ENCODE measurements around the gene ATXN1.
A peak's percentile ranks its signal among the peaks of the same experiment; 100 is the strongest.

The ATXN1 gene

GRCh38 chr6:16761471-16762267 lies 409 bp upstream of the ATXN1 start:
- peak; percentile 78 to 83 for DNase-seq

GRCh38 chr6:16759646-16760515 lies 1.4 kb downstream of the ATXN1 start:
- DNase-seq, result peak; percentile 78 to 79

- DNase-seq, result no peak
Measured at GRCh38 chr6:16759181-16759645, 2.0 kb downstream of the ATXN1 start.

DNA sequence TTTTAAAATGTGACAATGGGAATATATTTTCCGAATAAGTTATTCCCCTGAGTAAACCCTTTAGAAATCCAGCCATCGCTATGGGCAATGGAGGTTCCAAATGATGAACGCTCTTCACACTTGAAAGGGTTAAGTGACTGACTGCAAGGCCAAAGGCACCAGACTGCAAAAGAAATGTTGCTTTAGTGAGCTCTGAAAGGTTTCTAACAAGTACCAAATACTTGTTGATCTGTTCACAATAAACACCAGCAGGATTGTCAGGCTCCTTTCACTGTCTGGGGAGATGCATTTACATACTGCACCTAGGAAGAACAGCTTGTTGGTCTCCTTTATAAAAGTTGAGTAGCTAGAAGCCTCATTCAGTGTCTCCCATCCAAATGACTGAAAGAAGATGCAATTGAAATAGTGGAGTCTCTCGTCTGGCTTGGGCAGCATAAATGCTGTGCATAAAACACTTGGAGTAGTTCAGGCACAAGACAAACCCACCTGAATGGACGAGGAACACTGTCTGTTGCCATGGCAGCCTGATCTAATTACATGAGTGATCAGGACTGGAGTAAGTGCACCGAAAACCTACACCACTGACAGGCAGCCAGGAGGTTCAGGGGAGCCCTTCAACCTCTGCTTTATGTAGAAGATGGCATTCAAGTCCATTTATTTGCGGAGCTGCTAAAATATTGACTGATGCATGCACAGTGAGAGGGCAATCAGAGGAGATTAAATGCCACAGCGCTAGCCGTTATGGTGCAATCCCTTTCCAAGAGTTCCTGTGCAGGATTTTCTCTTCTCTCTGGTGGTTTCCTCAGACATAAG lies 2.9 kb downstream of the ATXN1 start:
- no peak for DNase-seq

DNA sequence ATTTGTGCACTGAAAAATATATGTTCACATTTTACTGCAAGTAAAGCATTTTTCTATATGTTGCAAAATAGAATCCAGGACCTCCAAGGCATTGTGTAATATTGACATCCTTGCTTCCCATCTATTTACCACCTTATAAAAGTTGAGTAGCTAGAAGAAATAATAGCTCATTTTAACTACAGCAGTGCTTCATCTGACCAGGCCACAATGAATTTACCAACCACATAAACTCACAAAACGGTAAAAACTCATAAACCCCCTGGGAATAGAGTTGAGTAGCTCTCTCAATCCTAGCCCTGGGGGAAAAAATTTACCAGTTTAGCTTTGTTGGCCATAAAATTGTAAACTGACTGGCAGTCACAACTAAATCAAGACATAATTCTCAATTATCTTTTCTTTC lies 3.9 kb downstream of the ATXN1 start:
- DNase-seq, result no peak

DNA sequence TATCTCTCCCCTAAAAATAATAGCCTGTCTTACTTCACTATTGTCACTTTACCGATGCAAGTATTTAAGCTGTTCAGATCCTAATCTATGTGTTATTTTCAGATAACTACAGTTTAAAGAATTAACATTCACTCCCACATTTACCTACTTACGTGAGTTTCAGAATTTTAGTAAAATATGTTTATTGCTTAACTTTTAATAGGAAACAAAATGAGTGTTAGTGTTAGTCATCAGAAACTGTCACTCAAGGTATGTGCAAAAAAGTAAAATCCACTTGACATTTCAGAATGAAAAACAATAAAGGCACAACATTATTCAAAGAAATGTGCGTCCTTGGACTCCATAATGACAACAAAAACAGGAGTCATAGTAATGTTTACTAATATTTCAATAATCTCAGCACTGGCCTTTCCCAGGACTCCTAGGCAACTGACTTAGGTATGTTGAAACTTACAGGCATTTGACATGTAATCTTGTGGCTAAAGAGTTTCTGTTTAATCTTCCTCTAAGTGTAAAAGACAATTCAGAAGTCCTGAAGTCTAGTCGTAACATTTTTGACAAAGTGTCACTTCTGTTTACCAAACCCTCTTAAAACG lies 4.5 kb downstream of the ATXN1 start:
- DNase-seq, result no peak

DNA sequence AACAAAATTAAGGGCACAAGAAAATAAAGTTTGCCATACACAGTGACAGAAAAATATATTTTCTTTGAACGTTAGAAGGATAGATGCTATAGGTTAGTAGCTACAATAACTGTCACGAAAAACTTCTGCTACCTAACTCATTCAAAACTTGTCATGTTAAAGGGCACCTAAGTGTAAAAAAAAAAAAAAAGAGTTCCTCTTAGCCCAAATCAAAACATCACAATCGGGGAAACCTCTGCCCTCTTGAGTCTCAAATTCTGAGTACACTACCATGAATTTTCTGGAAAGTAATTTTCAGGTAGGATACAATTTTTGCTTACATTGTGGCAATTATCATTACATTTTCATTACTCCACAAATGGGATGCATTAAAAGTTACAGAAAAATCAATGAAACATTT lies 5.7 kb downstream of the ATXN1 start:
- no peak for DNase-seq

GRCh38 chr6:16754876-16755275 lies 6.4 kb downstream of the ATXN1 start:
- no peak for DNase-seq

GRCh38 chr6:16754274-16754673 lies 7.0 kb downstream of the ATXN1 start:
- DNase-seq, result no peak

GRCh38 chr6:16753341-16753740 lies 7.9 kb downstream of the ATXN1 start:
- no peak for DNase-seq

DNA sequence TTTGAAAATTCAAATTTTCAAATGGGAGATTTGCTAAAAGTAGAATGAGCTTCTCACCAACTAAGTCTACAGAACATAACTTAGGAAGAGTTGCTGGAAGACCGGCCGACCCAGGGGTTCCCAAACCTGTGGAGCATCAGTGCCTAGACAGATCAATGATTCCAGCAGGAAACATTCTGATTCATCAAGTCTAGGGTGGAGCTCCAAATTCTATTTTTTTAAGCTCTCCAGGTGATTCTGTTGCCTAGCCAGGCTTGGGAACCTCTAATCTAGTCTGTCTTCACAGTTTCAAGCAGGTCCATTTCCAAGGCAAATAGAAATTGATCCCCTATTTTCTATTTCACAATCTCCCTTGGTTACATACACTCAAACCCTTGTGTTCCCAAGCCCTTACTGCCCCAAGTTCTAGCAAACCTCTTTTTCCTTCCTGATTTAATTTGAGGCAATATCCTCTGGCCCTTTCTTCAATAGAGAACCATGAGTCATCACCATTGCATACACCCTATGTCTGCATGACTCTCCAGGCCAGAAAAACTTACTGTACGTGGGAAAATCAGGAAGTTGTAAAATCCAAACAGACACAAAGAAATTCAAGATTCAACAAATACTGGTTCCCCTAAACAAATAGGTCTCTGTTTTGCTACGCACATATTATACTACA lies 8.9 kb downstream of the ATXN1 start:
- DNase-seq, result no peak

DNA sequence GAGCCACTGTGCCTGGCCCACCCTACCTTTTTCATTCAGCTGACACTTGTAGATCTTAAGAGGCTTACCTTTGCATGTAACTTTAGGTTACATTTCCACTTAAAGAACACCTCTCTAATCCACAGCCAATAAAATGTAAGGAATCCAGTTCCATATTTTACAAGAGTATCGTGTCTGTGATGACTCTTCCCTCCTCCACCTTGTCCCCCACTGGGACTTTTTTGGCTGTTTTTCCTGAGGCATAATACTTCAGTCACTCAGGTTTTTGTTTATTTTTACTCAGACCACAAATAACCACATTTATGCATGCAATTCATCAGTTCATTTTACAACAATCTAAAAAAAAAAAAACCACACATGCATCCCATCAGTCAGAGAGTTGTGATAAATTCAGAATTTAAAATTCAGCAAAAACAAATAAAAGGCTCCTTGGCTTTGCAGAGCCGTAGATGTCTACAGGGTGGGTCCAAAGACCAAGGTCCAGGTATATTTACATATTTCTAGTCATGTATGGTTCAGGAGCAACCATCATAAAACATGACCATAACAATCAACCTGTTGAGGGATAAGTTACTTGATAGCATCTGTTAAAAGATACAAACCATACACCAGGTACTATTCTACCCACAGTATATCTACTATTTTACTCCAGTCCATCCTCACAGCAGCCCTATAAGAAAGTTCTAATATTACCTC lies 9.9 kb downstream of the ATXN1 start:
- DNase-seq, result no peak

GRCh38 chr6:16750566-16750965 lies 10.7 kb downstream of the ATXN1 start:
- no peak for DNase-seq

GRCh38 chr6:16749516-16750485 lies 11.5 kb downstream of the ATXN1 start:
- no peak for DNase-seq

DNA sequence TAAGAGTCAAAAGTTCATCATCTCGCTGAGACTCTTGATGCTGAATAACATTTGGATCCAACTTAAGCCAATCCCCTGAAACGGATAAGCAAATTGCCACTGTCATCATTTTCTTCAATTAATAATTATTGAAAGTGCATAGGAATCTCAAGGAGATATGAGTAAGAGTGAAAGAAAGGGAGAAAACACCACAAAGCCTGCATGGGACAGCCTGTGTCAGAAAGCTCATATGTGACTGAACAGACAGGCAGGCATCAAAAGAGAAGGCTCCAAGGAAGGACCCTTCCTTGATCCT lies 13.3 kb downstream of the ATXN1 start:
- DNase-seq, result no peak

GRCh38 chr6:16747232-16748024 lies 13.8 kb downstream of the ATXN1 start:
- DNase-seq, result no peak

DNA sequence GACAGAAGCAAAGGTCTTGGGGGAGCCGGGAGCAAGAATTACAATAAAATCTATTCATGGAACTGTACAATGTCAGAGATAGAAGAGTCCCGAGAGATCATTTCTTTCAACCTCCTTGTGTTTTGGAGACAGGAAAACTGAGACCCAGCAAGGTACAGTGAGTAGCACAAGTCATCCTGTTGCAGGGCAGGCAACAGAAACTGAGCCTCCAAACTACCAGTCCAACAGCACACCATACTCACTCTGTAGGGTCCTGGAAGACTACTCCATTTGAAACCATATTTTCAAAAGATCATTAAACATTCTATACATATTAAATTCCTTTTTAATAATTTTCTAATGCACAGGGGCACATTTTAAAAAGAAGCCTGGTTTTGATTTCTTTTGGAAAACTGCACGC lies 14.4 kb downstream of the ATXN1 start:
- DNase-seq, result no peak

DNA sequence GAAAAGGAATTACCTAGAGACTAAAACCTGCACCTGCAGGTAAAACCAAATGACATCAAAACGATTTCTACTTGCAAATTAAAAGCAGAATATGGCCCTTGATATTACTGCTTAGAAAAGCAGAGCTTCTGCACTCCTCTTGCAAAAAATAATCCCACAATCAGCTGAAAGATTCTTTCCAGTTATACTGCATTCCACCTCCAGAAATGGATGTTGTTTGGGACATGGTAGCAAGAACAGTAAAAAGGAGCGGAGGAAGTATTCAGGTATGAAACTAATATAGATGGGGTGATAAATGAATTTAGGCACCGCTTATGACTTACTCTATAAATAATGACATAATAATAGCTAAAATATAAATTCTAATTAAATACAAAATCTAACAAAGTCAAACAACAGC lies 14.9 kb downstream of the ATXN1 start:
- no peak for DNase-seq

DNA sequence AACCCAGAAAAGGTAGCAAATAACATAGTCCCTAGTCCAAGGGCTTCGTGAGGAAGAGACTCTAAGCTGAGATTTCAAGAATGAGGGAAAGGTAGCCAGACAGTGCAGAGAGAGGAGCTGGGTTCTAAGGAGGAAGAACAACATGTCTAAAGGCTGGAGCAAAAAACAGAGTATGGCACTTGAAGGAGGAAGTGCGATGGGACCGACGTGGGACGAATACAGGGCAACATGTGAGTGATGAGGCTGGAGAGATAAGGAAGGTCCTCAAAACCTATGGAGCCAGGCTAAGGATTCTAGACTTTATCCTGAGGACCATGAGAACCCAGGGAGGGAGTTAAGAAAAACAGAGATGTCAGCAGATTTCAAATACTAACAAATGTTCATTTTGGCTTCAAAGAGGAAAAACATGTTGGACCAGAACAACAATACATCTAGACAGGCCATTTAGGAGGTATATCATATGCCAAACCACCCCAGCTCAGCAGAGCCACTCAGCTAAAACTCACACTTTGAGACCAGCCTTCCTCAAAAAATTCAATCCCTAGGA lies 17.5 kb downstream of the ATXN1 start:
- no peak for DNase-seq
